Hematopoietic multipotent progenitor cell treated with erythropoietin and hydrocortisone succinate and interleukin-3 and kit ligand, for 4 days (in vitro differentiated cells): ENCODE results near the gene GBP2.

Source experiments
- DNase-seq: peaks from one replicate; pipeline ENCODE4 v3.0.0-alpha.2; 2015

The GBP2 gene

GRCh38 chr1:89060091-89060490 lies 65.8 kb downstream of the GBP2 start:
- DNase-seq = no peak
